ENCODE results near the gene WDR7. TPM values are rescaled to one million over a fixed set of nuclear protein-coding genes. Genes with fewer than 3 reads are reported as not detected.

The WDR7 gene
- total and polyA plus RNA-seq, 12 donors: 3.1 to 32.6 (median 28.0) TPM

DNA sequence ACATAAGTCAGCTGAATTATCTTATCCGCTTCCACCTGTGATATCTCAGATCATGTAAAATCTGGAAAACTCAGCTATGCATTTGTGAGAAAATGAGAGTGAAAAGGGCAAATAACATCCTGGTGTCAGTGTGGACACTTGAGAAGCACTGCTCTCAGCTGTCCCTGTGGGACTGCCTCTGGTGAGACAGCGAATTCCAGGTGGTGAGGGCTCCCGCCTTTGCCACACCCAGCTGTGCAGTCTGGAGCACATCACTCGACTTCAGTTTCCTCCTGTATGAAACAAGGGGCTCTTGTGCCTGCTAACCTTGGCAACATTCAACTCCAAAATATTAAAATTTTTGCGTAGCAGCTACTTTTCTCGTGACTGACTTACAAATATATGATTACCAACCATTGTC is 300.9 kb downstream of the WDR7 start:
- Histone ChIP-seq H3K36me3 (peaks cover 0 to 6% (median 0%) of the 10 kb centered on the region in 9 donors), H3K4me1 (peaks cover 0 to 5% (median 0%) of the 10 kb centered on the region in 9 donors), H3K27me3 (no peaks in the 10 kb centered on the region), H3K4me3 (no peak overlapping the region), H3K9me3 (no peaks in the 10 kb centered on the region), H3K27ac (no peak overlapping the region)
- 86 to 87% methylated on average over 6 of the region's 6 CpGs for WGBS, 2 donors
- ATAC-seq (no peak), DNase-seq (no peak)
- TF ChIP-seq, protein P1, sequence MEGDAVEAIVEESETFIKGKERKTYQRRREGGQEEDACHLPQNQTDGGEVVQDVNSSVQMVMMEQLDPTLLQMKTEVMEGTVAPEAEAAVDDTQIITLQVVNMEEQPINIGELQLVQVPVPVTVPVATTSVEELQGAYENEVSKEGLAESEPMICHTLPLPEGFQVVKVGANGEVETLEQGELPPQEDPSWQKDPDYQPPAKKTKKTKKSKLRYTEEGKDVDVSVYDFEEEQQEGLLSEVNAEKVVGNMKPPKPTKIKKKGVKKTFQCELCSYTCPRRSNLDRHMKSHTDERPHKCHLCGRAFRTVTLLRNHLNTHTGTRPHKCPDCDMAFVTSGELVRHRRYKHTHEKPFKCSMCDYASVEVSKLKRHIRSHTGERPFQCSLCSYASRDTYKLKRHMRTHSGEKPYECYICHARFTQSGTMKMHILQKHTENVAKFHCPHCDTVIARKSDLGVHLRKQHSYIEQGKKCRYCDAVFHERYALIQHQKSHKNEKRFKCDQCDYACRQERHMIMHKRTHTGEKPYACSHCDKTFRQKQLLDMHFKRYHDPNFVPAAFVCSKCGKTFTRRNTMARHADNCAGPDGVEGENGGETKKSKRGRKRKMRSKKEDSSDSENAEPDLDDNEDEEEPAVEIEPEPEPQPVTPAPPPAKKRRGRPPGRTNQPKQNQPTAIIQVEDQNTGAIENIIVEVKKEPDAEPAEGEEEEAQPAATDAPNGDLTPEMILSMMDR (IDR thresholded peaks at IDR 0.05): no peak
- intact Hi-C loops (cut with DNase I): no loop called here

- peak in 4 of 8 donors; percentile 46 to 90 (median 78) for ATAC-seq
- H3K27ac ChIP-seq: no peak overlapping the region
Observed at GRCh38 chr18:56953428-56954198, 302.5 kb downstream of the WDR7 start.

DNA sequence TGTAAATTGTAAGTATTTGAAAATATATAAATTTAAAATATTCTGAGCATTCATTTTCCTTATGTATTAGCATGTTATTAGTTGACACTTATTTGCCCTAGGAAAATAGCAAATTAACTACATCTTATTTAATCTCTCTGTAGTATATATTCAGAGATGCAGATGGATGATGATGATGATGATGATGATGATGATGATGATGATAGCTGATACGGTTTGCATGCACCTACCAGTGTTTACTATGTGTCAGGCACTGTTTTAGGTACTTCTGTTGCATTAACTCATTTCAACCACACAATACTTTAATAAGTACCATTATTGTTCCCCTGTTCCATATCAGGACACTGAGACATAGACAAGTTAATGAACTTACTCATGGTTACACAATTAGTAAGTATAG is 304.3 kb downstream of the WDR7 start:
- intact Hi-C loops (cut with DNase I): no loop called here
- H3K27ac ChIP-seq: no peak overlapping the region
- no peaks in the 10 kb centered on the region for H3K27me3 ChIP-seq
- DNase-seq: no peak
- peaks cover 0 to 12% (median 0%) of the 10 kb centered on the region in 9 donors for H3K36me3 ChIP-seq
- H3K4me1 ChIP-seq: peaks cover 0 to 5% (median 0%) of the 10 kb centered on the region in 9 donors
- no peak overlapping the region for H3K4me3 ChIP-seq
- ATAC-seq: no peak
- TF ChIP-seq, protein P1 (IDR thresholded peaks at IDR 0.05): no peak
- H3K9me3 ChIP-seq: no peaks in the 10 kb centered on the region
- WGBS, 2 donors: 92 to 94% methylated on average over 1 of the region's 1 CpG

More at GRCh38 chr18:56953428-56954198, 302.5 kb downstream of the WDR7 start:
- Histone ChIP-seq H3K36me3 (no peaks in the 10 kb centered on the region), H3K4me3 (no peak overlapping the region), H3K27me3 (no peaks in the 10 kb centered on the region), H3K4me1 (peaks cover 0 to 5% (median 0%) of the 10 kb centered on the region in 9 donors), H3K9me3 (no peaks in the 10 kb centered on the region)
- WGBS, 2 donors: 65 to 77% methylated on average over 3 of the region's 3 CpGs
- TF ChIP-seq, protein P1 (IDR thresholded peaks at IDR 0.05): no peak
- no peak for DNase-seq
- intact Hi-C loops (cut with DNase I): no loop called here

- ATAC-seq (no peak), DNase-seq (no peak)
- 95 to 98% methylated on average over 3 of the region's 3 CpGs for WGBS, 2 donors
- TF ChIP-seq, protein P1 (IDR thresholded peaks at IDR 0.05): no peak
- intact Hi-C loops (cut with DNase I): no loop called here
- Histone ChIP-seq H3K4me3 (no peak overlapping the region), H3K36me3 (peaks cover 0 to 38% (median 3%) of the 10 kb centered on the region in 9 donors), H3K27ac (no peak overlapping the region), H3K4me1 (no peaks in the 10 kb centered on the region), H3K9me3 (no peaks in the 10 kb centered on the region), H3K27me3 (no peaks in the 10 kb centered on the region)
Observed at GRCh38 chr18:56959120-56959519, 308.0 kb downstream of the WDR7 start.
